ENCODE results near the gene NCOA1.
"Not testable (repeated sequence)": the region's sequence is repeated elsewhere in the genome, so short reads cannot be mapped to it uniquely, and the experiment has no call there.

Gene NCOA1

DNA sequence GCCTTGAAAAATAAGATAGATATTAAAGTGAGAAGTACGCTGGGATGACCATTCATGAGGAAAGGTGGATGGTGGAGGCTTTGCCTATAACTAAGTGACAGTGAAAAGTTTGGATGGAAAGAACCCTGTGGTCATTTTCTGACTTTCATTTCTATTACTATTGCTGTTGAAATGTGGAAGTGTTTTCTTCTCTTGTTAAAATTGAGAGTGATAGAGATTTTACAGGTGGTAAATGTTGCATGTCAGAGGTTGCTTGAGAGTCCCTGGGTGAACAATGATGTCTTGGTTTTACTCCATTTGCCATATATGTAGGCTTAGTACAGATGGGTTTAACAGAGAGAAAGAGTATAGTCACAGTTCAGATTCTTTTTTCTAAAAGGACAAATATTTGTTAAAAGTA is 18.4 kb downstream of the NCOA1 start:
- DNase-seq: no peak

DNA sequence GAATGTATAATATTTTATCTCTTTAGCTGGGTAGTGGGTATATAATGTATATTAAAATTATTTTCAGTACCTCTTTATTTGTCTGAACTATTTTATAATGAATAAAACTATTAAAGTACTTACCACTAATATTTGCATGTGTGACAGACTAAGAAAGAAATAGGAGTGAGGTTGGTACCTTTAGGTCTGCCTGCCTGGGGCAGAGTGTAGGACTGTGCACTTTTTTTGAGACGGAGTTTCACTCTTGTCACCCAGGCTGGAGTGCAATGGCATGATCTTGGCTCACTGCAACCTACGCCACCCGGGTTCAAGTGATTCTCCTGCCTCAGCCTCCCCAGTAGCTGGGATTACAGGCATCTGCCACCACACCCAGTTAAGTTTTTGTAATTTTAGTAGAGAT is 18.8 kb downstream of the NCOA1 start:
- DNase-seq: no peak

DNA sequence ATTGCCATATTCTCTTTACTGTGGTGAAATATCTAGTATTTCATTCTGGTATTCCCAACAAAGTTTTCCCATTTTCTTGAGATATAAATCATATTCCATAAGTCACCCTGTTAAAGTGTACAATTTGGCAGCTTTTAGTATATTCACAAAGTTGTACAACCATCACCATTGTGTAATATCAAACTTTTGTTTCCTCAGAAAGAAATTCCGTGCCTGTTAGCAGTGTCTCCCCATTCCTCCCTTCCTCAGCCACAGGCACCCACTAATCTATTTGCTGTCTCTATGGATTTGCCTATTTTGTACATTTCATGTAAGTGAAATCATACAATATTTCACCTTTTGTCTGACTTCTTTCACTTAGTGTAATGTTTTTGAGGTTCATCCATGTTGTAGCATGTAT is 19.7 kb downstream of the NCOA1 start:
- DNase-seq: no peak

DNA sequence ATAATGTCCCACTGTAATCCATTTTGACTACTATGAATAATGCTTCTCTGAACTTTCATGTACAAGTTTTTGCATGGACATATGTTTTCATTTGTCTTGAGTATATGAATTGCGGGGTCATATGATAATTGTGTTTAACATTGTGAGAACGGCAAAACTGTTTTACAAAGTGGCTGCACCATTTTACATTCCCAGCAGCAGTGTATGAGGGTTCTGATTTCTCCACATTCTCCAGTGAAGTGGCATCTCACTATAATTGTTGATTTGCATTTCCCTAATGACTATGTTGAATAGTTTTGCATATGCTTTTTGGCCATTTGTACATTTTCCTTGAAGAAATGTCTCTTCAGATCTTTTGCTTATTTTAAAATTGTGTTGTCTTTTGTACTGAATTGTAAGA is 20.1 kb downstream of the NCOA1 start:
- DNase-seq: no peak

DNA sequence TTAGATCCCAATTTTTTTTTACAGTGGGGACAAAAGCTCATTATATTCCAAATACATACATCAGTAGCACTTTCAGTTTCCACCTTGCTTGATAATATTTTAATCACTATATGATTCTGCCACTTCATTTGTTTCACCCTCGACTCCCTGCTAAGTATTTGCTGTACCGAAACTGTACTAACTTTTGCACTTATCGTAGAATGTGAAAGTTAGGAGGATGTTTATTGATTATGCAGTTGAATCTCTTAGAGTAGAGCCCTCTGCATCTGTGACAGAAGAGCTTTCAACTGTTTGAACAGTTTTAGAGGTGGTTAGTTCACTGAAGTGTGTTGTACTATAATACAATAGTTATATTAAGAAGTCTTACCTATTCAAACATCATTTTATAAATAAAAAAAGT is 20.8 kb downstream of the NCOA1 start:
- DNase-seq: no peak

DNA sequence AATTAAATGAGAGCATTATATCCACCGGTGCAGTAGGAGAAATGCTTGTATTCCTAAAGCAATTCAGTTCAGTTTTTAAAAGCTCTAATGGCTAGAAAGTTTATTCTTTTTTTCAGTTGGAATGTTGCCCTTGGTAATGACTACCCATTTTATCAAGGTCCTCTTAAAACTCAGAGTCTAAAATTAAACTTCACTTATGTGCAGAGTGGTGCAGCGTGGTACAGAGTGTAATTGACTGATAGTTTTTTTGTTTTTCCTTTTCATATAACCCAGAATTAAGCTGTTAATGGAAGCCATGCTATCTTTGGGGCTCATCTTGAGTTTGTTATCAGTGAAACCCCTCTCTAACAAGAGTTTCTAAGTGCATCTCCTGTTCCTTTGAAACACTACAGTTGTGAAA is 21.4 kb downstream of the NCOA1 start:
- no peak for DNase-seq

DNA sequence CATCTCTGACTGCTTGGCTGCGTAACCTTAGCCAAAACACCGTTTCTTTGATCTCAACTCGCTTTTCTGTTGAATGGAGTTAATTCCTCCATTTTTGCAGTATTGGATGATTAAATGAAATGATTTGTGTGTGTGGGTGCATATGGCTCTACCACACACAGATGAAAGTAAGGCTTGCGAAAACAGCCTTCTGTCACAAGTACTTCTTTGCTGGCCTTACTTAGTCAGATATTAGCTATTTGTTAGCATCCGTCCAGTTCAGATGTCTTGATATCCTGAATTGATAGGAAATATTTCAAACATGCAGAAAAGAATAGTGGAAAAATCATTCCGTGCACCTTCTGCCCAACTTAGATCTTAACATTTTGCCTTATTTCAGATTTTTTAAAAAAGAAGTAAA is 21.8 kb downstream of the NCOA1 start:
- DNase-seq: no peak

DNA sequence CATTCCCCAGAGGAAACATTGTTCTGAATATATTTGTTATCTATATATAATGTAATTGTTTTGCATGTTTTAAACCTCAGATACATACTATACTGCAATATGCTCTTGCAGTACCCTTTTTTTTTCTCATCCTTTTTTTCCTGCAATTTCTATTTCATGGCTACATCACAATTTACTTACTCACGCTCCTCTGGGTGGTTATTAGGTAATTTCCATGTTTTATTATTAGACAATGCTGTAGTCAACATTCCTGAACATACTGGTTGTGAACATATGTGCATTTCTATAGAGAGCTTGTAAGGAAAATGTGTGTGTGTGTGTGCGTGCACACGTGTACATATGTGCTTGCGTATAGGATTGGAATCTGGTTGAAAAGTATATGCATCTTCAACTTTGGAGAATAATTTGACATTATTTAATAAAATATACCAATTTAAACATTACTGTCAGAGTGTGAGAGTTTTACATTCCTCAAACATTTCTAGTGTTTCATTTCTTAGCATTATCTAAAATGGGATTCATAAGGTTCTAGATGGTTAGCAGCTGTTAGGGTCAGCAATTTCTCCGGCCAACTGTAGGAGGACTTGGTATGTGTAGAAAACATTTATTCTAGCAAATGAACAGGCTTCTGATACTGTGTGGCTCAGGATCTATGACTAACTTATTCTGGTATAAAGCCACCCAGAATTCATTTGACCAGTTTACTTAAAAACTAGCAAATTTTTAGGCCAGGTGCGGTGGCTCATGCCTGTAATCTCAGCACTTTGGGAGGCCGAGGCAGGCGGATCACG is 22.4 kb downstream of the NCOA1 start:
- no peak for DNase-seq

DNA sequence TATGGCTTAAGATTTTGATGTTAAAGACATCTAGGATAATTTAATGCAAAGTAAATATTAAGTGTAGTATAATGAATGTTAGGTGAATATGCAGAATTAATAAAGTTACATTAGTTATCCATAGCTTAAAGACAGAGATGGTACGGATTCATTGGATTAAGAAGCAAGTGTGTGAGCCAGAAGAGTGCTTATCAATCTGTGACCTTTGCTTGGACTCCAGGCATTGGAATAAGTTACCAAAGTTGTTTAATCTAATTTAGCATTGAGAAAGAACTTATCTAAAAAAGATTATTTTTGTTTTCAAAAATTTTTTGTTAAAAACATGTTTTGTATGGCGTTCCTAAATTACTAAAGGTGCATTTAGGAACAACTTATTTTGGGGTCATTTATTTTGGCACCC is 23.8 kb downstream of the NCOA1 start:
- no peak for DNase-seq

DNA sequence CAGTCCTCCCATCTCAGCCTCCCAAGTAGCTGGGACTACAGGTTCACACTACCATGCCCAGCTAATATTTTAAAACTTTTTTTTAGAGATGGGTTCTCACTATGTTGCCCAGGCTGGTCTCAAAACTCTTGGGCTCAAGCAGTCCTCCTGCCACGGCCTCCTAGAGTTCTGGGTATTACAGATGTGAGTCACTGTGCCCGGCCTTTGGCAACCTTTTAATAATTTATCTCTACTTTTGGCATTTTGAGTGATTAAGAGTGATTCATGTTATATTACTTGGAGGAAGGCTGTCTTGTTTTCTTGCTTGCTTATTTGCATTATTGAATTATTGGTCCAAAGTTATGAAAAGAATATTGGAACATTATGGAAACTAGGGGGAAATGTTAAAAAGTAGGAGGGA is 24.3 kb downstream of the NCOA1 start:
- no peak for DNase-seq

DNA sequence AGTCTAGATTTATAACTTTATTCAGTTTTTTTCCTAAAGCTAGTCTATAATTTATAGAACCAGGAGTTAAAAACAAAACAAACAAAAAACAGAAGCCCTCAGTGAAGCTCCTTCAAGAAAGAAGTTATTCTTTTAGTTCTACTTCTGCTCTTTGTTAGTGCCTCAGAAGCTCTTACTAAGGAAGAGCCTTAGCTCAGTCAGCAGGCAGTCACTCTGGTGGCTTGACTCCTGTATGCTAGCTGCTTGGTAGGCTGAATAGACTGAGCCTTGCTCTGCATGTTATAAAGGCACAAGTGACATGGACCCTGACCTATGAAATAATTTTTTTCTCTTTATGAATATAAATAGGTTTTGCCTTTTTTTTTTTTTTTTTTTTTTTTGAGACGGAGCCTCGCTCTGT is 24.8 kb downstream of the NCOA1 start:
- DNase-seq: no peak

DNA sequence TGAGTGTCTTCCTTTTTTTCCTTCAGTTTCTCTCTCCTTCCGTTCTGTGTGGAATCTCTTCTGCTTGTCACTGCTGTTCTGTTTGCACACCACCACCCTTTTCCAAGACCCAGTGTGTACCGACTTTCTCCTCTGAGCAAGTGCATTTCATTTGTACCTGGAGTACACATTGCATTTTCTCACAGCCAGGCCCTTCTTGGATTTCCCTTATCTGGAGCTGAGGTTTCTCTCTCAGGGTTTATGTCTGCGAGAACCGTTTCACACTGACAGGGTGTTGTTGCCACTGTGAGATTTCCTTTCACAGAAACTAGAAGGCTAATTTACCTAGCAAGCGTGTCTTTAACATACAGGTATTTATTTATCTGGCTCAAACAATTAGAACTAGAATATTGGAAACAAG is 26.2 kb downstream of the NCOA1 start:
- no peak for DNase-seq

DNA sequence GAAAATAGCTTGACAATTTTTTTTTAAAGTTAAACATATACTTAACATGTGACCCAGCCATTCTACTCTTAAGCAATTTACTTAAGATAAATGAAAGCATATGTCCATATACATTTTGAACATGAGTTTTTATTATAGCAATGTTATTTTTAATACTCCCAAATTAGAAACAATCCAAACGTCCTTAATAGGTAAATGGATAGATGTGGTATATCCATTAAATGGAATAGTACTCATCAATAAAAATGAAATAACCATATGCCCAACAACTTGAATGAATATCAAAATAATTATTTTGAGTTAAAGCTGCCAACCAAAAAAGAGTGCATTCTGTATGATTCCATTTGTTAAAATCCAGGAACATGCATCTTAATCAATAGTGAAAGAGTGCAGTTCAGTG is 29.1 kb downstream of the NCOA1 start:
- DNase-seq: no peak

DNA sequence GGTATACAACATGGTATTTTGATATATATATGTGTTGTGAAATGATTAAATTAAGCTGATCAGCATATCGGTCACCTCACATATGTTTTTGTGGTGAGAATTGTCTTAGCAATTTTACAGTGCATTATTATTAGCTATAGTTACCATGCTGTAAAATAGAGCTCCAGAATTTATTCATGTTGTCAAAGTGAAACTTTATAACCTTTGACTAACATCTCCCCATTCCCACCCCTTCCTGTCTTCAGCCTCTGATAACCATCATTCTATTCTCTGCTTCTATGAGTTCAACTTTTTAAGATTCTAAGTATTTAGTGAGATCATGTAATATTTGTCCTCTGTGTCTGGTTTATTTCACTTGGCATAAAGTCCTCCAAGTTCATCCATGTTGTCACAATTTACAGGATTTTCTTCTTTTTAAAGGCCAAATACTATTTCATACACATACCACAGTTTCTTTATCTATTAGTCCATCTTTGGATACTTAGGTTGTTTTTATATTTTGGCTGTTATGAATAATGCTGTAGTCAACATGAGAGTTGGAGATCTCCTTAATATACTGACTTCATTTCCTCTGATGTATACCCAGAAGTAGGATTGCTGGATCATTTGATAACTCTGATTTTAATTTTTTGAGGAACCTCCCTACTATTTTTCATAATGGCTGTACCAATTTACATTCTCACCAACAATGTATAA is 30.3 kb downstream of the NCOA1 start:
- no peak for DNase-seq

DNA sequence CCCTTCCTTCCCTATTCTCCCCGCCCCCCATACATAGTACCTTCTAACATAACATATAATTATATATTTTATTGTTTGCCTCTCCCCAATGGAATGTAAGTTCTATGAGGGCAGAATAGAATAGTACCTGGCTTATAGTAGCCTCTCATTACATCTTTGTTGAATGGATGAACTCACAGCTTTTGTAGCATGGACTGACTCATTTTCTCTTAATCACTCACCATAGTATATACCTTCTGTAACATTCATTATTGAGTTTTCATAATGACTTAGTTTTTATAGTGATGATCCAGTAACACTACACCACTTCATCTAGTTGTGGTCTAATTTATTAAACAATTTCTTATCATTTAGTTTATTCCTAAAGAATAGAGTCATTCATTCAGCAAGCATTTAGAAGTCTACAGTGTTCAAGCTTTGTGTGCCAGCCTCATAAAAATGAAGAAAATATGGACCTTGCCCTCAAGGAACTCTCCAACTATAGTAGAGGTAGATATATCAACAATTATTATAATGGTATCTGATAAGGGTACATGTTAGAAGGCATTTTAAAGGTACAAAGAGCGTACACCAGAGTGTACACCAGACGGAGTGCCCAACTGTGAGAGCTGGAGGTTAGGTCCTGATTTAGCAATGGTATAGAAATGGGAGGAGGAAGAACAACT is 31.1 kb downstream of the NCOA1 start:
- no peak for DNase-seq

DNA sequence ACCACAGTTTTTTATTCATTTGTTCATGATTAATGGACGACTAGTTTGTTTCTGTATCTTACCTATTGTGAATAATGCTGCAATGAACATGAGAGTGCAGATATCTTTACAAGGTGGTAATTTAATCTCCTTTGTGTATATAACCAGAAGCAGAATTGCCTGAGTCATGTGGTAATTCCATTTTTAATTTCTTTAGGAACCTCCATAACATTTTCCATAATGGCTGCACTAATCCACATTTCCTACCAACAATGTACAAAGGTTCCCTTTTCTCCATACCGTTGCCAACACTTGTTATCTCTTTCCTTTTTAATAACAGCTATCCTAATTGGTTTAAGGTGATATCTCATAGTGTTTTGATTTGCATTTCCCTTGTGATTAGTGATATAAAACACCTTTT is 36.5 kb downstream of the NCOA1 start:
- DNase-seq: no peak

DNA sequence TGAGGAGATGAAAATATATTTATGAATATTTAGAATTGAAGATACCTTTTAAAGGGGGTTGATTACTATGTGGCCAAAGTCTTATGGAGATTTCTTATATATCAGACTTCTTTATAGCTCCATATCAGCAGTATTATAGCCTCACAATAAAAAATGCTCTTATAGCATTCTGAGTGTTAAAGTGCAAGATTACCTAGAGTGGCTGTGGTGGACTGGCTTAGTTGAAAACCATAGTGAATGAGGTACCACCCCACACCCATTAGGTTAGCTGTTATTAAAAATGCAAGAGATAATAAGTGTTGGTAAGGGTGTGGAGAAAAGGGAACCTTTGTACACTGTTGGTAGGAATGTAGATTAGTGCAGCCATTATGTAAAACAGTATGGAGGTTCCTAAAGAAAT is 39.7 kb downstream of the NCOA1 start:
- DNase-seq: no peak

DNA sequence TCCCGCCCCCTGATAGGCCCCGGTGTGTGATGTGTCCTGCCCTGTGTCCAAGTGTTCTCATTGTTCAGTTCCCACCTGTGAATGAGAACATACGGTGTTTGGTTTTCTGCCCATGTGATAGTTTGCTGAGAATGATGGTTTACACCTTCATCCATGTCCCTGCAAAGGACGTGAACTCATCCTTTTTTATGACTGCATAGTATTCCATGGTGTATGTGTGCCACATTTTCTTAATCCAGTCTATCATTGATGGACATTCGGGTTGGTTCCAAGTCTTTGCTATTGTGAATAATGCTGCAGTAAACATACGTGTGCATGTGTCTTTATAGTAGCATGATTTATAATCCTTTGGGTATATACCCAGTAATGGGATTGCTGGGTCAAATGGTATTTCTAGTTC is 40.6 kb downstream of the NCOA1 start:
- DNase-seq: not testable (repeated sequence)

DNA sequence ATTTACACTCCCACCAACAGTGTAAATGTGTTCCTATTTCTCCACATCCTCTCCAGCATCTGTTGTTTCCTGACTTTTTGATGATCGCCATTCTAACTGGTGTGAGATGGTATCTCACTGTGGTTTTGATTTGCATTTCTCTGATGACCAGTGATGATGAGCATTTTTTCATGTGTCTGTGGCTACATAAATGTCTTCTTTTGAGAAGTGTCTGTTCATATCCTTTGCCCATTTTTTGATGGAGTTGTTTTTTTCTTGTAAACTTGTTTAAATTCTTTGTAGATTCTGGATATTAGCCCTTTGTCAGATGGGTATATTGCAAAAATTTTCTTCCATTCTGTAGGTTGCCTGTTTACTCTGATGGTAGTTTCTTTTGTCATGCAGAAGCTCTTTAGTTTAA is 41.0 kb downstream of the NCOA1 start:
- DNase-seq: not testable (repeated sequence)

DNA sequence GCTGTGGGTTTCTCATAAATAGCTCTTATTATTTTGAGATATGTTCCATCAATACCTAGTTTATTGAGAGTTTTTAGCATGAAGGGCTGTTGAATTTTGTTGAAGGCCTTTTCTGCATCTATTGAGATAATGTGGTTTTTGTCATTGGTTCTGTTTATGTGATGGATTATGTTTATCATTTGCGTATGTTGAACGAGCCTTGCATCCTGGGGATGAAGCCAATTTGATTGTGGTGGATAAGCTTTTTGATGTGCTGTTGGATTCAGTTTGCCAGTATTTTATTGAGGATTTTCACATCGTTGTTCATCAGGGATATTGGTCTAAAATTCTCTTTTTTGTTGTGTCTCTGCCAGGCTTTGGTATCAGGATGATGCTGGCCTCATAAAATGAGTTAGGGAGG is 42.5 kb downstream of the NCOA1 start:
- DNase-seq: not testable (repeated sequence)

DNA sequence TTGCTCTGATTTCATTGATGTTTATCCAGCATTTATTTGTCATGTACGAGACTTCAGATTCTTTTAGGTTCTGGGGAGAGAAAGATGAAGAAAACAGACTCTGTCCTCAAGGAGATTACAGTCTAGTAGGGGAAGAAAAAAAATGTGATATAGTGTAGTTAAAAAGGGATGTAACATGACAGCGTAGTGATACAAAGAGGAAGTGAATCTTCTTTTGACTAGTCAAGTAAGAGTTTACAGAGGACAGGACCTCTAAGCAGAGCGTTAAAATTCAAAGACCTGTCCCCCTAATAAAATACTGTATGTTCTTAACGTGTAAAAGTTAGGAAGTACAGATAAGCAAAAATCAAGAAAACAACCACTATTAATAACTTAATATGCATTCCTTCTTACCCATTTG is 47.7 kb downstream of the NCOA1 start:
- no peak for DNase-seq

DNA sequence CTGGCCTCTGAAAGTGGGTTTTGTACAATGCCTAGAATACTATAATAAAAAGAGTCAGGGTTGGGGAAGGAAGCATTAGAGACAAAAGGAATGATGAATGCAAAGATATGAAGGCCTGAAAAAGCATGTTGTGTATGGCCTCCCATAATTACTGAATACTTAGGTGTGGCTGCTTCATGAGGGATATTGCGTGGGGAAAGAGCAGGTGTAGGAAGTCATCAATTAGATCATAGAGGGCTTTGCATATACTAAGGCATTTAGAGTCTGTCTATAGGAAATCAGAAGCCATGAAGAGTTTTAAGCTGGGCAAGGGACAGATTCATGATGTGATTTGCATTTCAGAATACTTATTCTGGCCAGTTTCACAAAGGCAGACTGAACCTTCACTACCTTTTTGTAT is 48.2 kb downstream of the NCOA1 start:
- DNase-seq: no peak

DNA sequence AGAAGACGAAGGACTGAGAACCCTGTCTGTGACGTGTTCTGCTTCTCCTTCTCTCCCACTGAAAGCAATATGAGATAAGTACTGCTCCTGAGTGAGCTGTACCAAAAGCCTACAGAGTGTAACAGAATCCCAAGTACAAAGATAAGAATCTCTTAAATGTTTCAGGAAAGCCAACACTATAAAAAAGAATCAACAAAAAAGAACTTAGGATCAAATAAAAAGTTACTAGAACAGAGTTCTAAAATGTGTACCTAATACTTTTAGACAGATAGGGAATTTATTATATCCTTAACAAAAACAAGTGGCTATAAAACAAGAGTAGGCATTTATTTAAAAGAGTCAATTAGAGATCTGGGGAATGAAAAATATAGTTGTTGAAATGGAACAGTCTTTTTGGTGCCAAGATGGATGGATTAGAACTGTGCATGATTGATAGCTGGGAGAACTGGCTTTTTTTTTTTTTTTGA is 49.0 kb downstream of the NCOA1 start:
- DNase-seq: no peak

DNA sequence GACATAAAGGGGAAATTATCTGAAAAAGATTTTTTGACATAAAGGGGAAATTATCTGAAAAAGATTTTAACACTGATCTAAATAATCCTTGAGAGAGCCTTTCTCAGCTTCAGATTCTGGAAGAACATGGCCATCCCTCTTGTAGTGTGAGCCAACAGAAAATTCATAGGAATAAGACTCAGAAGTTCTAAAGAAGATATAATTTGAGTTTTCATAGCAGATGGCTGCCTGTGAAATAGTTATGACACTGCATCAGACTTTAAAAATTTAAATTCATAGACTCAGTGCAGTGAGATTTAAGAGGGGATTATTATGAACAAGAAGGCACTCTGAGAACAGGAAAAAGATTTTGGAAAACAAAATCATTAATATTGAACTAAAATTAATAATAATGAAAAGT is 50.6 kb downstream of the NCOA1 start:
- DNase-seq: no peak
